ENCODE measurements around the gene PMM2.

GRCh38 chr16:8874388-8874787 lies 76.7 kb downstream of the PMM2 start:
- TF ChIP-seq CTCF (IDR thresholded peaks at IDR 0.05), result no peak
- TF ChIP-seq POLR2A (IDR thresholded peaks at IDR 0.05), result no peak

Measured in adrenal gland (tissue), 5 donors.